ENCODE measurements around the gene CCDC17. TPM values are rescaled to one million over a fixed set of nuclear protein-coding genes. Genes with fewer than 3 reads are reported as not detected.

The CCDC17 gene
- total and polyA plus RNA-seq, 12 donors: 0.62 to 5.0 (median 1.0) TPM

DNA sequence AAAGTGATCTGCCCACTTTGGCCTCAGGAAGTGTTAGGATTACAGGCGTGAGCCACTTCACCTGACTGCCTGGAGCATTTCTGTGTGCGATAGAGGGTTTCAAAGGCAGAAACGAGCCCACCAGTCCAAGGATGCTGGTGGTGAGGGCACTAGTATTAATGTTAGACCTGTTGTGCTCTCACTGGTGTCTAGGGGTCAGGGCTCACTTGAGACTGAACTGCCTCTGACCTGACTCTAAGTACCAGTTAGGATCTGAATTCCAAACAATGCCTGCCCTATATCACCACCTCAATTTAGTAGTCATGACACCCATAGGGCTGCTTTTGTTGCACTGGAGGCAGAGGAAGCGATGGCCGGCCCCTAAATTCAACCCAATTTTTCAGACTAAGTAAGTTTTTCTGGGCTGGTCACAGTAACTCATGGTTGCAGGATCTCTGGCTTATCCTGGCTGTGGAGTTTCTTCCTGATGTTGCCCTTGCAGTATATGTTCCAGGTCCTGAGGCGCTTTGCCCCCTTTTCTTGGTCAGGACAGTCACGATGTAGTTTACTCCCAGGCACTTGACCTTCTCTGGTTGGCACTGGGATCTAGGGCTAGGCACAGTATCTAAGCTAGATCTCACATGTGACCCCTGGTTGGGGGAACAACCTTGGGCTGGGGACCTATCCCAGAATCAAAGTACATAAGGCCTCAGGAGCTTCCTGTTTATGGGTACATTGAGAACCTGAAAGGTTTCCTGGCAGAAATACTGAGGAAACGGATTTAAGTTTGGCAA, 4.5 kb downstream of the CCDC17 start:
- Histone ChIP-seq H3K27me3 (no peaks in the 10 kb centered on the region), H3K4me3 (no peak overlapping the region), H3K9me3 (no peaks in the 10 kb centered on the region), H3K36me3 (peaks cover 0 to 91% (median 35%) of the 10 kb centered on the region in 9 donors), H3K4me1 (peaks cover 6 to 46% (median 25%) of the 10 kb centered on the region in 9 donors), H3K27ac (peak overlapping the region in 9 of 10 donors; percentile 7 to 77 (median 46))
- TF ChIP-seq, protein P1, sequence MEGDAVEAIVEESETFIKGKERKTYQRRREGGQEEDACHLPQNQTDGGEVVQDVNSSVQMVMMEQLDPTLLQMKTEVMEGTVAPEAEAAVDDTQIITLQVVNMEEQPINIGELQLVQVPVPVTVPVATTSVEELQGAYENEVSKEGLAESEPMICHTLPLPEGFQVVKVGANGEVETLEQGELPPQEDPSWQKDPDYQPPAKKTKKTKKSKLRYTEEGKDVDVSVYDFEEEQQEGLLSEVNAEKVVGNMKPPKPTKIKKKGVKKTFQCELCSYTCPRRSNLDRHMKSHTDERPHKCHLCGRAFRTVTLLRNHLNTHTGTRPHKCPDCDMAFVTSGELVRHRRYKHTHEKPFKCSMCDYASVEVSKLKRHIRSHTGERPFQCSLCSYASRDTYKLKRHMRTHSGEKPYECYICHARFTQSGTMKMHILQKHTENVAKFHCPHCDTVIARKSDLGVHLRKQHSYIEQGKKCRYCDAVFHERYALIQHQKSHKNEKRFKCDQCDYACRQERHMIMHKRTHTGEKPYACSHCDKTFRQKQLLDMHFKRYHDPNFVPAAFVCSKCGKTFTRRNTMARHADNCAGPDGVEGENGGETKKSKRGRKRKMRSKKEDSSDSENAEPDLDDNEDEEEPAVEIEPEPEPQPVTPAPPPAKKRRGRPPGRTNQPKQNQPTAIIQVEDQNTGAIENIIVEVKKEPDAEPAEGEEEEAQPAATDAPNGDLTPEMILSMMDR (IDR thresholded peaks at IDR 0.05): no peak
- WGBS, 2 donors: 63 to 64% methylated on average over 8 of the region's 8 CpGs
- DNase-seq (no peak), ATAC-seq (peak in 1 of 8 donors; percentile 51)
- intact Hi-C loops (cut with DNase I): no loop called here

DNA sequence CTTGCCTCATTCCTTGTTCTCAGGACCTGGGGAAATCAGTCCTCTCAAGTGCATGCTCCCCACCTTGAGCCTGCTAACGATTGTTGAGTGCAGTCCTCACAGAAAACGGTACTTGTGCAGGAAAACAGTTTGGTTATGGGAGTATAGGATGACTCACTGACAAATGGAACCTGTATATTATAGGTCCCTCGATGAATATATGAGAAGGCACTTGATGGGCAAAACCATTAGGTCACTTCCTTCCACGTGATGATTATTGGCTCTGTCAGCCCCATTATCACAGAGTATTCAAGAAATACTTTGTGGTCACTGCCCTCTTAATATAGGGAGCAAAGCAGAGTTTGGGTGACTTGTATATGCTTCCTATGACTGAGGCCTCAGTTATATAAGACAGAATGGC, 6.2 kb downstream of the CCDC17 start:
- H3K9me3 ChIP-seq: no peaks in the 10 kb centered on the region
- no peak overlapping the region for H3K27ac ChIP-seq
- TF ChIP-seq, protein P1 (IDR thresholded peaks at IDR 0.05): no peak

DNA sequence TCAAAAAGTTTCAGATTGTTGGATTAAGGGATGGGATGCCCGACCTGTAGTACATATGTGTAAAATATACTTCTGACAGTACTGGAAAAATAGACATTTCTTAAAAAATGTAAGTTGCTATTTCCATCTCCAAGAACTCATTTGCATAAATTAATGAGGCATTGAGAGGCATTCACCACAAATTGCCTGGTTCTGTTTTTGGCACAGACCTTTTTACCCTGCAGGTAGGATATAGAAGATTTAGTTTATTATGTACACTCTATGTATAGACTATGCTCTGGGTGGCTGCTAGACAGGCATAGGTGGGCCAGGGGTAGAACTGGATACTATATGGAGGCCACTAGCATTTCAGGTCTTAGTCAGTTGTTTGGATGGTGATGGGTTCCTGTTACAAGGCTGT, 8.0 kb downstream of the CCDC17 start:
- WGBS, 2 donors: 91 to 94% methylated on average over 1 of the region's 1 CpG
- Histone ChIP-seq H3K4me3 (no peak overlapping the region), H3K27me3 (no peaks in the 10 kb centered on the region), H3K36me3 (peaks cover 0 to 91% (median 35%) of the 10 kb centered on the region in 9 donors), H3K4me1 (peaks cover 0 to 20% (median 6%) of the 10 kb centered on the region in 9 donors), H3K27ac (no peak overlapping the region), H3K9me3 (no peaks in the 10 kb centered on the region)
- TF ChIP-seq, protein P1 (IDR thresholded peaks at IDR 0.05): no peak
- ATAC-seq: no peak
- DNase-seq: no peak
- intact Hi-C loops (cut with DNase I): no loop called here

More for the DNA sequence above, 6.2 kb downstream of the CCDC17 start:
- no peak for DNase-seq
- WGBS, 2 donors: 61 to 66% methylated on average over 4 of the region's 4 CpGs
- no peaks in the 10 kb centered on the region for H3K27me3 ChIP-seq
- H3K4me1 ChIP-seq: peaks cover 6 to 37% (median 23%) of the 10 kb centered on the region in 9 donors
- ATAC-seq: no peak
- intact Hi-C loops (cut with DNase I): no loop called here
- H3K36me3 ChIP-seq: peaks cover 0 to 91% (median 35%) of the 10 kb centered on the region in 9 donors
- H3K4me3 ChIP-seq: no peak overlapping the region

DNA sequence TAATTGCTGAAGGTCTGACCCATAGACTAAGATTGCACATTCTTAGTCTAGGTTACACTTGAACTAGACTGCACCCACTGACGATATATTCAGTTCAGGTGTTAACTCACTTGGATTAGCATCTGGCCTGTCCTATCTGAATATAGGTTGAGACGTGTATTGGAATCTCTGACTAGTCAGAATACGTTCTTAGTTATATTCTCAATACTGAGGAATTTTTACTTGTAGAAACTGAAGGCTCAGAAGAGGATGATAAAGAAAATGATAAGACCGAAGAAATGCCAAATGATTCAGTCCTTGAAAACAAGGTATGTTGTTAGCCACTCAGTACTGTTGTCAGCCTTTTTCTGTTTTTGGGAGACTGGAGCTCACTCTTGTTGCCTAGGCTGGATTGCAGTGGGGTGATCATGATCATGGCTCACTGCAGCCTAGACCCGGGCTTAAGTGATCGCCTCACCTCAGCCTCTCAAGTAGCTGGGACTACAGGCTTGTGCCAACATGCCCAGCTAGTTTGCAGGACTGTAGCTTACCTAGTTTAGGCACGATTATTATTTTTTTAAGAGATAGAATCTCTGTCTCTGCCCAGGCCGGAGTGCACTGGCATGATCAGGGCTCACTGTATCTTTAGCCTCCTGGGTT, 10.8 kb downstream of the CCDC17 start:
- ATAC-seq (no peak), DNase-seq (no peak)
- H3K36me3 ChIP-seq: peaks cover 0 to 93% (median 36%) of the 10 kb centered on the region in 9 donors
- intact Hi-C loops (cut with DNase I): no loop called here
- H3K4me3 ChIP-seq: no peak overlapping the region
- WGBS, 2 donors: 80 to 84% methylated on average over 8 of the region's 8 CpGs
- H3K27me3 ChIP-seq: no peaks in the 10 kb centered on the region
- no peak overlapping the region for H3K27ac ChIP-seq
- H3K4me1 ChIP-seq: peaks cover 0 to 13% (median 3%) of the 10 kb centered on the region in 9 donors
- H3K9me3 ChIP-seq: no peaks in the 10 kb centered on the region
- TF ChIP-seq, protein P1 (IDR thresholded peaks at IDR 0.05): no peak
